GM12878 (cell line): Measurements from ENCODE around the gene PIGN. TPM values are rescaled to one million over a fixed set of nuclear protein-coding genes. Genes with fewer than 3 reads are reported as not detected.

Experiments
- ATAC-seq: fragments of 200-7000 bp; cut with Tn5 transposase; 3 replicates; pipeline ENCODE4 v1.9.1; 2020; ENCODE audit warnings: mild to moderate bottlenecking, moderate library complexity
- BruUV-seq: library from RNA; stranded (reverse); fragments of 400-500 nt; replicated peaks from 2 replicates; lab custom pipeline; 2021; lab: Mats Ljungman, UMichigan
- CTCF ChIA-PET: fragments of 300-600 bp; sonication (Branson Sonifier 250); formaldehyde crosslinking; extraction: SDS; loops from one replicate; lab custom pipeline; 2021; ENCODE audit warnings: inconsistent platforms; lab: Yijun Ruan, JAX
- POLR2A ChIA-PET: fragments of 350-600 bp; formaldehyde crosslinking; extraction: SDS; loops from one replicate; lab custom pipeline; 2021; ENCODE audit warnings: inconsistent platforms; lab: Charles Lee
- RAD21 ChIA-PET: fragments of 300-600 bp; sonication (Branson Sonifier 250); formaldehyde crosslinking; loops from one replicate; lab custom pipeline; 2023; ENCODE audit warnings: antibody characterized with exemption; ENCODE audit not compliant: unreplicated experiment; lab: Charles Lee
- SMC1A ChIA-PET: fragments of 300-600 bp; sonication (Branson Sonifier 250); formaldehyde crosslinking; loops from one replicate; lab custom pipeline; 2023; ENCODE audit not compliant: unreplicated experiment, uncharacterized antibody; lab: Charles Lee
- DNase-seq: peaks from one replicate; pipeline ENCODE4 v3.0.0-alpha.2; 2011; ENCODE audit warnings: low read depth, low spot score
- FAIRE-seq: peaks from 3 replicates; lab custom pipeline; 2011; peaks lifted over from hg19 to GRCh38; lab: Jason Lieb, UNC
- H2AFZ ChIP-seq: 2 replicates; pipeline ENCODE4 v1.6.0; 2011; ENCODE audit warnings: low read depth, low read length, control low read depth; ENCODE audit not compliant: control insufficient read depth
- H3K27ac ChIP-seq: 2 replicates; pipeline ENCODE4 v1.5.1; 2011; ENCODE audit warnings: control low read depth; ENCODE audit not compliant: control insufficient read depth, insufficient read depth
- H3K27me3 ChIP-seq, 2 experiments: replicated peaks in 1 of 2; 2 replicates each; pipeline versions ENCODE4 v1.6.0 to v1.6.1; 2011; ENCODE audit warnings: low read length in 1 of 2; ENCODE audit not compliant: control insufficient read depth in 2 of 2, insufficient read depth in 2 of 2
- H3K36me3 ChIP-seq, 2 experiments: 2 replicates each; pipeline ENCODE4 v1.5.1; 2011; ENCODE audit warnings: low read length in 1 of 2; ENCODE audit not compliant: control insufficient read depth in 2 of 2, insufficient read depth in 2 of 2
- H3K4me1 ChIP-seq: 2 replicates; pipeline ENCODE4 v1.6.1; 2011; ENCODE audit warnings: mild to moderate bottlenecking, low read length, moderate library complexity, mixed read lengths; ENCODE audit not compliant: control insufficient read depth, insufficient read depth
- H3K4me2 ChIP-seq: 2 replicates; pipeline ENCODE4 v1.6.0; 2011; ENCODE audit warnings: control low read depth; ENCODE audit not compliant: control insufficient read depth, insufficient read depth
- H3K4me3 ChIP-seq: fragments of 200-600 bp; sonication (generic); 2 replicates; pipeline ENCODE4 v1.5.1; 2016
- H3K79me2 ChIP-seq: 2 replicates; pipeline ENCODE4 v1.6.0; 2011; ENCODE audit warnings: low read length; ENCODE audit not compliant: control insufficient read depth, insufficient read depth
- H3K9ac ChIP-seq: 2 replicates; pipeline ENCODE4 v1.8.0; 2011; ENCODE audit warnings: low read length, control low read depth, mixed read lengths; ENCODE audit not compliant: control insufficient read depth, insufficient read depth
- H3K9me3 ChIP-seq: replicated peaks from 3 replicates; pipeline ENCODE4 v1.5.1; 2011; ENCODE audit warnings: mild to moderate bottlenecking, low read length; ENCODE audit not compliant: control insufficient read depth, insufficient read depth
- H4K20me1 ChIP-seq: 2 replicates; pipeline ENCODE4 v1.6.0; 2011; ENCODE audit not compliant: control insufficient read depth, insufficient read depth
- CHD2 ChIP-seq: IDR thresholded peaks from 2 replicates; pipeline ENCODE4 v1.6.1; 2011; ENCODE audit warnings: low read depth, low read length, improper control_type of control experiment, borderline replicate concordance
- CREM ChIP-seq: IDR thresholded peaks from 2 replicates; pipeline ENCODE4 v1.6.1; 2014; ENCODE audit warnings: antibody characterized with exemption, low read depth
- DPF2 ChIP-seq: fragments of 450-650 bp; IDR thresholded peaks from 2 replicates; pipeline ENCODE4 v1.6.1; 2017; ENCODE audit warnings: mild to moderate bottlenecking
- IKZF2 ChIP-seq, 2 experiments: fragments of 450-650 bp; IDR thresholded peaks; 2 replicates each; pipeline ENCODE4 v1.6.1; 2017; ENCODE audit warnings: mild to moderate bottlenecking in 2 of 2, moderate library complexity in 2 of 2
- NBN ChIP-seq: fragments of 450-650 bp; IDR thresholded peaks from 2 replicates; pipeline ENCODE4 v1.6.1; 2016
- NFIC ChIP-seq: IDR thresholded peaks from 2 replicates; pipeline ENCODE4 v1.6.1; 2012; ENCODE audit warnings: low read depth, mild to moderate bottlenecking, inconsistent platforms, low read length, moderate library complexity
- NFYB ChIP-seq: IDR thresholded peaks from 2 replicates; pipeline ENCODE4 v1.6.1; 2011; ENCODE audit warnings: low read depth, mild to moderate bottlenecking, low read length, improper control_type of control experiment, moderate library complexity; ENCODE audit not compliant: insufficient read depth
- RAD21 ChIP-seq: IDR thresholded peaks from 2 replicates; pipeline ENCODE4 v1.6.1; 2011; ENCODE audit warnings: mild to moderate bottlenecking, low read depth, low read length, moderate library complexity; ENCODE audit not compliant: insufficient read depth
- SREBF2 ChIP-seq: IDR thresholded peaks from 2 replicates; pipeline ENCODE4 v1.6.1; 2012; ENCODE audit warnings: mild to moderate bottlenecking, low read length
- TARDBP ChIP-seq: IDR thresholded peaks from 2 replicates; pipeline ENCODE4 v1.6.1; 2016; ENCODE audit warnings: borderline replicate concordance
- ZBED1 ChIP-seq: IDR thresholded peaks from 2 replicates; pipeline ENCODE4 v1.6.1; 2016; ENCODE audit warnings: borderline replicate concordance
- WGBS: methylation state at CpG from one replicate; pipeline ENCODE4 v1.1.6; 2016; ENCODE audit warnings: low lambda C conversion rate; ENCODE audit not compliant: insufficient replicate concordance, insufficient coverage; ENCODE audit errors: missing lambda C conversion rate; 5-methylcytosine and 5-hydroxymethylcytosine counted together
- in situ Hi-C: fragments of 300-500 bp; cut with MboI; formaldehyde crosslinking; loops from 9 replicates; pipeline ENCODE4 v1.14.3; 2018; ENCODE audit warnings: mixed read lengths
- intact Hi-C: fragments of 100-400 bp; cut with micrococcal nuclease; formaldehyde crosslinking; loops from one replicate; pipeline ENCODE4 v1.14.2; 2022; ENCODE audit not compliant: unreplicated experiment
- polyA plus RNA-seq, 11 experiments: library from polyadenylated mRNA; depleted of rRNA in 4 of 11; unstranded in 6 of 11; stranded (reverse) in 5 of 11; fragments of >200 nt; fragmentation: Nextera tagmentation in 4 of 11; fragmentation: Illumina TruSeq in 1 of 11; extraction: Ambion mirVana in 4 of 11; extraction: Trizol in 1 of 11; gene quantifications; 1 replicate in 1 of 11; 2 replicates in 10 of 11; pipeline versions ENCODE4 v1.2.1 to v1.2.3, GENCODE V29; 2011 to 2016; ENCODE audit warnings: inconsistent platforms in 2 of 11, missing spikeins in 2 of 11, low read depth in 1 of 11
- total RNA-seq, 4 experiments: library from RNA; depleted of rRNA in 3 of 4; stranded (reverse); fragments of >200 nt in 3 of 4; fragmentation: Illumina TruSeq in 1 of 4; extraction: Trizol in 1 of 4; gene quantifications; 2 replicates each; pipeline versions ENCODE4 v1.2.1 to v1.2.3, GENCODE V29; 2013 to 2021
- TF ChIP-seq, protein P1 (sequence below): fragments of 450-650 bp; IDR thresholded peaks from 2 replicates; pipeline ENCODE4 v1.6.1; 2017; ENCODE audit warnings: low read depth, mild to moderate bottlenecking, moderate library complexity
- TF ChIP-seq, protein P2 (sequence below): fragments of 450-650 bp; IDR thresholded peaks from 2 replicates; pipeline ENCODE4 v1.6.1; 2017; ENCODE audit warnings: mild to moderate bottlenecking, moderate library complexity

Gene PIGN
- total and polyA plus RNA-seq, 10 of the 15 experiments (the other 5 are each of a cell fraction or from before 2014, with no cell fraction given), result 6.9 to 25.4 (median 18.7) TPM

DNA sequence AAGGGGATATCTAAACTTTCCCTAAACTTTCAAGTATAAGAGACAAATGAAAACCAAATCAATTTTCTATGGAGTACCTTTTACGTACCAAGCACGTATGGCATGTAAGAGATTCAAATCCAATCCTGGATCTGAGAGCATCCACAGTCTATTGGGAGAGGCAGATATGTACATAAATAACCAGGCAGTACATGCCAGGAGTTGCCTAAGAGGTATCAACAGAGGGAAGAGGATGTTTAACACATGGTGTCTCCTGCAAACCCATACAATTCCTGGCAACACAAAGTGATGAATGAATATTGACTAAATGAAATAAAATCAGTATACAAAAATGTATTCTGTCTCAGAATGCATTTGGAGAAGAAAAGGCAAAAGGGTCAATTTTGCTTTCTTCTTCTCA, 116.6 kb downstream of the PIGN start:
- RAD21 ChIA-PET, result no interaction called here
- H3K27me3 ChIP-seq, result no peaks in the 10 kb centered on the region
- in situ Hi-C loops, result no loop called here
- no peaks in the 10 kb centered on the region for H4K20me1 ChIP-seq
- FAIRE-seq (no peak), DNase-seq (no peak), ATAC-seq (no peak)
- BruUV-seq, result no TSS peak
- no peaks in the 10 kb centered on the region for H3K79me2 ChIP-seq
- H3K4me3 ChIP-seq, result no peak overlapping the region
- TF ChIP-seq ZBED1, result no peak
- POLR2A ChIA-PET, result no interaction called here
- intact Hi-C loops, result no loop called here
- no peak overlapping the region for H3K4me2 ChIP-seq
- WGBS, result 100% methylated on average over 2 of the region's 2 CpGs
- no peak overlapping the region for H3K27ac ChIP-seq
- SMC1A ChIA-PET, result no interaction called here
- H2AFZ ChIP-seq, result no peak overlapping the region
- H3K9ac ChIP-seq, result no peak overlapping the region
- H3K36me3 ChIP-seq, result no peaks in the 10 kb centered on the region
- no peaks in the 10 kb centered on the region for H3K4me1 ChIP-seq
- no peaks in the 10 kb centered on the region for H3K9me3 ChIP-seq
- CTCF ChIA-PET, result no interaction called here

DNA sequence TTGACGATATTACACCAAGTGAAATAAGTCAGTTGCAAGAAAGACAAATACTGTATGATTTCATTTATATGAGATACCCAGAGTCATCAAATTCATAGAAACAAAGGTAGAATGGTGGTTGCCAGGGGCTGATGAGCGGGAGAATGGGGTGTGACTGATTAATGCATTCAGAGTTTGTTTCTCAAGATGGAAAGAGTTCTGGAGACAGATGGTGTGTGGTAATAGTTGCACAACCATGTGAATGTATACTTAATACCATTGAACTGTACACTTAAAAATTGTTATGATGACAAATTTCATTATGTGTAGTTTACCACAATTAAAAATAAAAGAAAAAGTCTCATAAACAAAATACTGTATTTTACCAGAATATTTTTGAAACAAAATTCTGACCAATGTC, 117.3 kb downstream of the PIGN start:
- H3K4me3 ChIP-seq, result no peak overlapping the region
- in situ Hi-C loops, result no loop called here
- H3K9me3 ChIP-seq, result no peaks in the 10 kb centered on the region
- intact Hi-C loops, result no loop called here
- no peaks in the 10 kb centered on the region for H4K20me1 ChIP-seq
- H3K27ac ChIP-seq, result no peak overlapping the region
- H3K79me2 ChIP-seq, result no peaks in the 10 kb centered on the region
- H3K36me3 ChIP-seq, result no peaks in the 10 kb centered on the region
- H3K9ac ChIP-seq, result no peak overlapping the region
- ChIA-PET SMC1A (no interaction called here), RAD21 (no interaction called here), POLR2A (no interaction called here), CTCF (no interaction called here)
- ATAC-seq, result no peak
- no TSS peak for BruUV-seq
- no peaks in the 10 kb centered on the region for H3K27me3 ChIP-seq
- no peak overlapping the region for H2AFZ ChIP-seq
- H3K4me1 ChIP-seq, result no peaks in the 10 kb centered on the region
- 95% methylated on average over 2 of the region's 2 CpGs for WGBS
- no peak overlapping the region for H3K4me2 ChIP-seq
- no peak for DNase-seq
- no peak for FAIRE-seq
- TF ChIP-seq SREBF2 (no peak), NFIC (no peak), NFYB (no peak), CREM (no peak), DPF2 (no peak), TARDBP (no peak), IKZF2 (IDR thresholded peaks at IDR 0.05) (no peak), NBN (no peak), RAD21 (no peak), CHD2 (no peak)
- TF ChIP-seq, protein P1, sequence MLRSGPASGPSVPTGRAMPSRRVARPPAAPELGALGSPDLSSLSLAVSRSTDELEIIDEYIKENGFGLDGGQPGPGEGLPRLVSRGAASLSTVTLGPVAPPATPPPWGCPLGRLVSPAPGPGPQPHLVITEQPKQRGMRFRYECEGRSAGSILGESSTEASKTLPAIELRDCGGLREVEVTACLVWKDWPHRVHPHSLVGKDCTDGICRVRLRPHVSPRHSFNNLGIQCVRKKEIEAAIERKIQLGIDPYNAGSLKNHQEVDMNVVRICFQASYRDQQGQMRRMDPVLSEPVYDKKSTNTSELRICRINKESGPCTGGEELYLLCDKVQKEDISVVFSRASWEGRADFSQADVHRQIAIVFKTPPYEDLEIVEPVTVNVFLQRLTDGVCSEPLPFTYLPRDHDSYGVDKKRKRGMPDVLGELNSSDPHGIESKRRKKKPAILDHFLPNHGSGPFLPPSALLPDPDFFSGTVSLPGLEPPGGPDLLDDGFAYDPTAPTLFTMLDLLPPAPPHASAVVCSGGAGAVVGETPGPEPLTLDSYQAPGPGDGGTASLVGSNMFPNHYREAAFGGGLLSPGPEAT, result no peak
- TF ChIP-seq, protein P2, sequence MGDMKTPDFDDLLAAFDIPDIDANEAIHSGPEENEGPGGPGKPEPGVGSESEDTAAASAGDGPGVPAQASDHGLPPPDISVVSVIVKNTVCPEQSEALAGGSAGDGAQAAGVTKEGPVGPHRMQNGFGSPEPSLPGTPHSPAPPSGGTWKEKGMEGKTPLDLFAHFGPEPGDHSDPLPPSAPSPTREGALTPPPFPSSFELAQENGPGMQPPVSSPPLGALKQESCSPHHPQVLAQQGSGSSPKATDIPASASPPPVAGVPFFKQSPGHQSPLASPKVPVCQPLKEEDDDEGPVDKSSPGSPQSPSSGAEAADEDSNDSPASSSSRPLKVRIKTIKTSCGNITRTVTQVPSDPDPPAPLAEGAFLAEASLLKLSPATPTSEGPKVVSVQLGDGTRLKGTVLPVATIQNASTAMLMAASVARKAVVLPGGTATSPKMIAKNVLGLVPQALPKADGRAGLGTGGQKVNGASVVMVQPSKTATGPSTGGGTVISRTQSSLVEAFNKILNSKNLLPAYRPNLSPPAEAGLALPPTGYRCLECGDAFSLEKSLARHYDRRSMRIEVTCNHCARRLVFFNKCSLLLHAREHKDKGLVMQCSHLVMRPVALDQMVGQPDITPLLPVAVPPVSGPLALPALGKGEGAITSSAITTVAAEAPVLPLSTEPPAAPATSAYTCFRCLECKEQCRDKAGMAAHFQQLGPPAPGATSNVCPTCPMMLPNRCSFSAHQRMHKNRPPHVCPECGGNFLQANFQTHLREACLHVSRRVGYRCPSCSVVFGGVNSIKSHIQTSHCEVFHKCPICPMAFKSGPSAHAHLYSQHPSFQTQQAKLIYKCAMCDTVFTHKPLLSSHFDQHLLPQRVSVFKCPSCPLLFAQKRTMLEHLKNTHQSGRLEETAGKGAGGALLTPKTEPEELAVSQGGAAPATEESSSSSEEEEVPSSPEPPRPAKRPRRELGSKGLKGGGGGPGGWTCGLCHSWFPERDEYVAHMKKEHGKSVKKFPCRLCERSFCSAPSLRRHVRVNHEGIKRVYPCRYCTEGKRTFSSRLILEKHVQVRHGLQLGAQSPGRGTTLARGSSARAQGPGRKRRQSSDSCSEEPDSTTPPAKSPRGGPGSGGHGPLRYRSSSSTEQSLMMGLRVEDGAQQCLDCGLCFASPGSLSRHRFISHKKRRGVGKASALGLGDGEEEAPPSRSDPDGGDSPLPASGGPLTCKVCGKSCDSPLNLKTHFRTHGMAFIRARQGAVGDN, result no peak
